GM12873 (cell line): ENCODE data around the gene SLC35C1.

Experiments used
- CTCF ChIP-seq: IDR thresholded peaks from 2 replicates; pipeline ENCODE4 v1.5.1; 2012; ENCODE audit warnings: low read depth, mild to moderate bottlenecking, moderate library complexity, low read length, control low read depth; ENCODE audit not compliant: insufficient read depth; ENCODE audit errors: missing control alignments

SLC35C1 gene

GRCh38 chr11:45860348-45860747 is 55.4 kb downstream of the SLC35C1 start:
- no peak for TF ChIP-seq CTCF

GRCh38 chr11:45860764-45861510 is 56.0 kb downstream of the SLC35C1 start:
- TF ChIP-seq CTCF, result no peak
